ENCODE data around the gene CXCL13.

- TF ChIP-seq, protein P1, sequence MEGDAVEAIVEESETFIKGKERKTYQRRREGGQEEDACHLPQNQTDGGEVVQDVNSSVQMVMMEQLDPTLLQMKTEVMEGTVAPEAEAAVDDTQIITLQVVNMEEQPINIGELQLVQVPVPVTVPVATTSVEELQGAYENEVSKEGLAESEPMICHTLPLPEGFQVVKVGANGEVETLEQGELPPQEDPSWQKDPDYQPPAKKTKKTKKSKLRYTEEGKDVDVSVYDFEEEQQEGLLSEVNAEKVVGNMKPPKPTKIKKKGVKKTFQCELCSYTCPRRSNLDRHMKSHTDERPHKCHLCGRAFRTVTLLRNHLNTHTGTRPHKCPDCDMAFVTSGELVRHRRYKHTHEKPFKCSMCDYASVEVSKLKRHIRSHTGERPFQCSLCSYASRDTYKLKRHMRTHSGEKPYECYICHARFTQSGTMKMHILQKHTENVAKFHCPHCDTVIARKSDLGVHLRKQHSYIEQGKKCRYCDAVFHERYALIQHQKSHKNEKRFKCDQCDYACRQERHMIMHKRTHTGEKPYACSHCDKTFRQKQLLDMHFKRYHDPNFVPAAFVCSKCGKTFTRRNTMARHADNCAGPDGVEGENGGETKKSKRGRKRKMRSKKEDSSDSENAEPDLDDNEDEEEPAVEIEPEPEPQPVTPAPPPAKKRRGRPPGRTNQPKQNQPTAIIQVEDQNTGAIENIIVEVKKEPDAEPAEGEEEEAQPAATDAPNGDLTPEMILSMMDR (IDR thresholded peaks at IDR 0.05) = no peak
- no peak for TF ChIP-seq POLR2AphosphoS5 (IDR thresholded peaks at IDR 0.05; ENCODE audit: low read depth, low read length)
Measured at GRCh38 chr4:77653162-77653758, 47.6 kb downstream of the CXCL13 start.

Measured in Panc1 (cell line).